DMS153 treated with DMSO at 0.1 percent for 48 hours (cell line): ENCODE results near the gene WFS1.

ENCODE experiments used
- DNase-seq: peaks from one replicate; lab custom pipeline; 2025; ENCODE audit not compliant: unreplicated experiment; lab: John Stamatoyannopoulos, UW

The WFS1 gene

DNA sequence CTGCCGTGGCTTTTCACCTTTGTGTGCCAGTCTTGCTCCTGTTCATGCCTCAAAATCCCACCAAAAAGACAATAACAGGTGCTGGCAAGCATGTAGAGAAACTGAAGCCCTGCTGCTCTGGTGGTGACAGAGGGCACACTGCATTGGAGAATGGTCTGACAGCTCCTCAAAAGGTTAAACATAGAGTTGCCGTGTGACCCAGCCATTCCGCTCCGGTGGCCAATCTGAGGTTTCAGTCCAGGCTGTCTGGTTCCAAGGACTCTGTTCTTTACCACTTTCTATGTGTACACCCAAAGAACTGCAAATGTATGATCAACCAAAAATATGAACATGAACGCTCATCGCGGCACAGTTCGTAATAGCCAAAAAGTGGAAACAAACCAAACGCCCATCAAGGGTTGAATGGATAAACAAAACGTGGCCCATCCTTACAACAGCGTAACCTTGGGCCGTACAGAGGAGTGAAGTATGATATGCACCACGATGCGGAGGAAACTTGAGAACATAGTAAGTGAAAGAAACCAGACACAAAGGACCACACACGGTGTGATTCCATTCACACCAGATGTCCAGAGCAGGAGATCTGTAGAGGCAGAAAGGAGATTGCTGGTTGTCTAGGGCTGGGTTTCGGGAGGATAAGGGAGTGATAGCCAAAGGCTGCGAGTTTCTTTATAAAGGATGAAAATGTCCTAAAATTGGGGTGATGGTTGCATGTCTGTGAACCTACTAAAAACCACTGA, 33.6 kb upstream of the WFS1 start:
- no peak for DNase-seq

DNA sequence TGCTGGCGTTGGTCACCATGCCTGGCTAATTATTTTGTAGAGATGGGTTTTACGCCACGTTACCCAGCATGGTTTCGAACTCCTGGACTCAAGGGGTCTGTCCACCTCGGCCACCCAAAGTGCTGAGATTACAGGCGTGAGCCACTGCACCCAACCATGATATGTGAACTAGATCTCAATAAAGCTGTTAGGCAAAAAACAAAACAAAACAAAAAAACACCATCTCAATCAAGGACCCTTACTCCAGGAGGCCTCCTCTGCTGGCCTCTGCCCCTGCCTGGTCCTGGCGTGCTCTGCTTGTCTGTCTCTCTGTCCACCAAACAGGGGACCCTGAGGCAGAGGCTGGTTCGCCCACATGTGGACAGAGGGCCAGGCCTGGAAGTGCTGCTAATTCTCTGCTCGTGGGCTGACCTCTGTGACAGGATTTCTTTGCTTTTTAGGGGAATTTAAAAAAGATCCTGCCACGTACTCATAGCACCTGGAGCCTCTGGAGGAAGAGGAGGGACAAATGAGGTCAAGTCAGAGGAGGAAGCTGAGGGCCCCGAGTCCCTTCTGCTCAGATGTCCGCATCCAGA, 32.7 kb upstream of the WFS1 start:
- no peak for DNase-seq

DNA sequence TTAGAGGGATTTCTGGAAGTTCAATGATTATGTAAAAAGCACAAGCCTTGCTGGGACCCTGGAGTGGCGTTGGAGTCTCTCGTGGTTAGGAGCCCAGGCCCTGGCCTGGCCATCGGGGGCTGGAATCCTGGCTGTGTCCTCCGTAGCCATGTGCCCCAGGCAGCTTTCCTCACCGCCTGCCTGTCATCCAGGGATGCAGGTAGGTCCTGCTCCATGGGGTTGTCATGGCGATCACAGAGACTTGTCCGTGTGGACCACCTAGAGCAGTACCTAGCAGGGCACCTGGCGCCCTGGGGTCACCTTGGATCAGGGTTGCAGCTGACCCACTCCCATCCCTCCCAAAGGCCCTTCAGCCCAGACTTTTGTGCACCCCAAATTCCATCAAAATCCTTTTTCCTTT, 30.2 kb upstream of the WFS1 start:
- no peak for DNase-seq

DNA sequence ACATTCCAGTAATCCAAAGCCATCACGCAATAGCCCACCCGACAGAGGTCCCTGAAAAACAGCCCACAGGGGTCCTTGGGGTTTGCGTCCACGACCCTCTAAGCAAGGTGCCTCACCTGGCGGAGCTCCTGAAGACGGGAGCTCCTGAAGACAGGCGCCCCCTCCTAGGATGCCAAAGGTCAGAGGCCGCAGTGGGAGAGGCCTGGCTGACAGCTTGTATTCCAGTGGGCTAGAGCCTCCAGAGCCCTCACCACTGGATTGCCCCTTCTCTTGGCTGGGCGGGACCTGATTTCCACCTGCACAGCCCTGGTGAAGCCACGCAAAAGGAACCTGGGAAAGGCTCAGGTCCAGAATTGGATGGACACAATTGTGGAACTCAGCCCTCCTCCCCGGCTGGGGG, 29.7 kb upstream of the WFS1 start:
- DNase-seq = no peak

DNA sequence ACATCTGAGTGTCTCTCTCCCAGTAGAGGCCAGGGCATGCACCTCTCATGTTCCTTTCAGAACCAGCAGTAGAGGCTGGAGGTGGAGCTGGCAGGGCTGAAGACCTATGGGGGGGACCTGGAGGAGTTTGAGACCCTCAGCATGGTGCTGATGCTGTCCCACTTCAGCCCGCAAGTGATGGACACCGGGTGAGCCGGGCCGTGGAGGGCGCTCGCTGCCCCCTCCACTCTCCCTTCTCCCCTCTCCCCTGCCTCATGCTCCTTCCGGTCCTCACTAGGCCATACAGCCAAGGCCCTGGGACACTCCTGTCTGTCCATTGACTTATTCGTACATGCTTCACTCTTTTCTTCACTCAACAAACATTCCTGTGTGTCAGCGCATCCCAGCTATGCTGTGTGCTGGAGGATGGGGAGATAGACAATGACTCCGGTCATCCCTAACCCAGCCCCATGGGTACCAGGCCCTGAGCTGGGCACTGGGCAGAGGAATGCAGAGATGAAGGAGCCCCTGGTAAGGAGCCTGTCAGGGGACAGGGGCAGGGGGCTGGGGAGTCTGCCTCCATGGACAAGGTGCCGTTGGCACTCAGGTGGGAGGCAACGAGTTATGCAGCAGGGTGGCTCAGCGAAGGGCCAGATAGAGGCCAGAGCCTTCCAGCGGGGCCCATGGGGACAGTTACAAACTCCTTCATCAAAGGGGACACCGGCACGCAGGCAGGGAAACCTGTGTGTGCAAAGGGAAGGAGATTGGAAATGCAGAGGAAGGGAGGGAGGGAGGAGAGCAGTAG, 28.4 kb upstream of the WFS1 start:
- no peak for DNase-seq

DNA sequence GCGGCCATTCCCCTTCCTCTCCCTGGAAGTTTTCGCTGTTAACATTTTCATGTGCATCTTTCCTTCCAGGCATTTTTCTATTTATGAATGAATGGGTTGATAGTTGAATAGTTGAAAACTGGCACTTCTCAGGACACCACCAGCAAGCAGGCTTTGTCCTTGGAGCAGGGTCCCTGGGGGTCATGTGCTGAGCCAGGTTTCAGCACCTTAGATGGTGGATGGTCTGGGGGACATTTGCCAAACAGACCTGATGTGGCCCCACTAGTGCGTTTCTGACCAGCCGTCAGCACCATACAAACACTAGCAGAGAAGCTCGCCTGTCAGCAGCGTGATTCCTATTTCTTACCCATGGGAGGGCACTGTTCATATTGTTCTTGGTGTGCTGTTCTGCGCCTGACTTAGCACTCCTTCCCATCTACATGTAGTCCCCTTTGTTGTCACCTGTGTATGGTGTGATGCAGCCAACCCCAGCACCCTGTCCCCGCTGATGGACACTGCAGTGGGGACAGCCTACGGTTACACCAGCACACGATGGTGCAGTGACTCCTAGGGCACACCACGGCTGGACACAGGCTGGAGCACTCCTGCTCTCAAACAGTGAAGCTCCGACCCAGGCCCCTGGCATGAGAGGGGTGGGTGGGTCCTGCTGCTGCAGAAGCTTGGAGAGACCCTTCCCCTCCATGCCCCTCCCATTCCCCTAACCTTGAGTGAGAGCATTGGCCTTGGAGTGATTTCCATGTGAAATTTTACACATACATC, 27.2 kb upstream of the WFS1 start:
- no peak for DNase-seq

DNA sequence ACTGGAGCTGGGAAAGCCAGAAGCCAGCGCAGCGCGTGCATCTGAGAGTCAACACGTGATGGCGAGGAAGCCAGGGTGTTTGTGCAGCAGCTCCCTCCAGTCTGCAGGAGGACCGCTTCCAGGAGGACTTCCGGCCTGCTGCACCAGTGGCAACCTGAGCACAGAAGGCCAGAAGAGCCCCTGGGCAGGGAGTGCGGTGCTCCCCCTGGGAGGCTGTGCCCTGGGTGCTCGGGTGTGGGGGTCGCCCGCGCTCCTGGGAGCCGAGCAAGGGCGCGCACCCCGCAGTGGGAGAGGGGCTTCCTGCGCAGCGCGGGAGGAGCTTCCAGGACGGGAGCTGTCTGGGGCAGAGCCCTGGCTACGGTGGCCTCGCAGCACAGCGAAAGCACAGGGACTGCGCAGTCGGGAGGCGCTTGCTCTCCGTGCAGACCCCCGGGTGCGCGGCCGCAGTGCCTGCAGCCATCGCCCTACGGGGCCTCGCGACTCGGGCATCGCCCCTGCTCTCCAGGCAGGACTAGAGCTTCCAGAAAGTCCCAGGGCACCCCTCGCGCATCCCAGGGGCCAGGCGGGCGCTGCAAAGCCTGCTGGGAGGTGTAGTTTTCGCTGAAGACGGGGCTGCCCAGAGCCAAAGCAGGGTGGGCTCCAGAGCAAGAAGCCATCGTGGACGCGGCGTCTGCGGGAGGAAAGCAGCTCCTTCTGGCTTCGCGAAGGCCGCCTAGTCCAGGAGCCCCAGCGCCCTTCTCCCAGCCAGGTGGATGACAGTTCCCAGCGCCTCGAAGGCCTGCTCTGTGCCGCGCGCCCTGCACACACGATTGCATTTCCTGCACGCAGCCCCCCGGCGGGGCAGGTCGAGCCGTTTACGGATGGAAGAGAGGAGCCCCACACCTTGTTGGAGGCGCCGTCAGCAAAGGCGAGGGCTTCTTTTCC, 24.1 kb upstream of the WFS1 start:
- no peak for DNase-seq

DNA sequence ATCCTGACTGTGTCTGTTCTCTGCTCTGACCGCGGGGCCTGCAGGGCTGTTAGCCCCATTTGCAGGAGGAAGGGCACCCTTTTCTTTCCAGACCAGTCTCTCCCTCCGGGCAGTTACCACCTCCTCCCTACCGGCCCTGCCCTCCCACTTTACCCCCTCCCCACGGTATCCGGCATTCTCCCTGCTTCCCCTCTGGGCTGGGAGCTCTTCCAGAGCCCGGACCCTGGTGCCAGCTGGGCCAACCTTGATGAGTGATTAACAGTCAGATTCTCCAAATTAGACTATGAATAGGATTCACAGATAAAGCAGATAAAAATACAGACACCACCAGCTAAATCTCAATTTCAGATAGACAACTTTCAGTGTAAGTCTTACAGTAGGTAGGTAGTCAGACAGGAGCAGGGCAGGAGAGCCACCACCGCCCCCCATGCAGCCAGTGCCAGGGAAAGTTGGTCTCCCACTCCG, 23.4 kb upstream of the WFS1 start:
- DNase-seq = no peak

DNA sequence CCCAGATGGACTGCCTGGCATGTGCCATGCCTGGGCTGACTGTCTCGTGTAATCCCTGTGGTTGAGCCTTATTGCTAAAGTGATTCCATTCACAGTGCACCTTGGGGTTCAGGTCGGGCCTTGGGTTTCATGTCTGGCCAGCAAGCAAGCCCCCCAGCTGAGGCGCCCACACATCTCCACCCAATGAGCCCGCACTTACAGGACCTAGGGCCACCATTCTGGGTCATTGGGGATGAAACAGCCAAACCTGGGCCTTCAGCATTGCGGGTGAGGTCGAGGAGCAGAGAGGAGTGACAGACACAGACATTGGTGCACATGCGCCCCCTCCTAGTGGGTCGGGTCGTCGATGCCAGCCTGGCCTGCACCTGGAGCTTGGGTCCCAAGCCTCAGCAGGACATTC, 21.3 kb upstream of the WFS1 start:
- no peak for DNase-seq

DNA sequence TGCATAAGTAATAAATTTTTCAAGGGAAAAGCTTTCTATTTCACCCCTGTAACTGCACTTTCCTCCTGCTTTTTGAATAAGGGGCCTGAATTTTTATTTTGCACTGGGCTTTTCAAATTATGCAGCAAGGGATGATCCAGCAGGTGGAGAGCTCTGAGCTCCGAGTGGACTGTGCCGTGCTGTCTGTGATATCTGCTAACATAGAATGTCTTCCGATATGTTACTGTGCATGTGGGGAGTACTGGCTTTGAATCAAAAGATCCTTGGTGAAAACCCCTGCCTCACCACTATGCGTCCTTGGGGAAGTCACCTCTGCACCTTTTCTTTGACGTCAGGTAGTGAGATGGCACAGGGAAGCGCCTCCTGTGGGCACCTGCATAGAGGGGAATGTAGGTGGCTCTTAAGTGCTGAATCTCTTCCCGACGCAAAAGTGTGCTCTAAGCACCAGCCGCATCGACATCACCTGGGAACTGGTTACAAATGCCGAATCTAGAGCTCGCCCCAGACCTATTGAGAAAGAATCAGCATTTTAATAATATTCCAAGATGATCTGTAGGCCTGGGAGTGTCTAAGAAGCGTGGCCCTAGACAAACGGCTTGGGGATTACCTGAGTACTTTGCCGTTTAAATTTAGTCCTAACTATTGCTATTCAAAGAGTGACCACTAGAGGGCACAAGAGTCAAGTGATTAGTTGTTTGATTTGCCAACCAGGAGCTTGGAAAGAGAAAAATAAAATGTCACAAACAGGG, 19.2 kb upstream of the WFS1 start:
- peak; percentile 41 for DNase-seq

DNA sequence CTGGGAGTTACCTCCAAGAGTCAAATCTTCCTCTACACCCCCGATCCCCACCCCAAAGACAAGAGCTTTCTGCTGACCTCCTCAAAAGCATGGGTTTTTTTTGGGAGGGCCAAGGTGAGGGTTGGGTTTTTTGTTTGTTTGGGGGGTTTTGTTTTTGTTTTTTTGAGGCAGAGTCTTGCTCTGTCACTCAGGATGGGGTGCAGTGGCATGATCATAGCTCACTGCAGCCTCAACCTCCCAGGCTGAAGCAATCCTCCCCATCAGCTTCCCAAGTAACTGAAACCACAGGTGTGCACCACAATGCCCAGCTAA, 18.7 kb upstream of the WFS1 start:
- DNase-seq = no peak

DNA sequence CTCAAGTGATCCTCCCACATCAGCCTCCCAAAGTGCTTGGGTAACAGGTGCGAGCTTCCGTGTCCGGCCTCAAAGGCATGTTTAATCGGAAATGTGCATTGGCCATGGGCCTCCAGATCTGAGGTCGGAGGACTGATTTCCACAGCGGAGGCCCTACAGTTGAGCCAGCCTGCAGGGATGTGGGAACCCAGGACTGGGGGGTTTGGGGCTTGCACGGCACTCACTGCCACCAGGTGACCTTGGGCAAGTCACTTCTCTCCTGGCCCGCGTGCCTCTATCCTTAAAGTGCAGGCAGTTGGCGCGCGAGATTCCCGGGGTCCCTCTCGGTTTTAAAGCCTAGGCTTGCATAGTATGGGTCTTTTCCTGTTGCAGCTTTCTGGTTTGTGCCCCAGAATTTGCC, 18.3 kb upstream of the WFS1 start:
- no peak for DNase-seq

DNA sequence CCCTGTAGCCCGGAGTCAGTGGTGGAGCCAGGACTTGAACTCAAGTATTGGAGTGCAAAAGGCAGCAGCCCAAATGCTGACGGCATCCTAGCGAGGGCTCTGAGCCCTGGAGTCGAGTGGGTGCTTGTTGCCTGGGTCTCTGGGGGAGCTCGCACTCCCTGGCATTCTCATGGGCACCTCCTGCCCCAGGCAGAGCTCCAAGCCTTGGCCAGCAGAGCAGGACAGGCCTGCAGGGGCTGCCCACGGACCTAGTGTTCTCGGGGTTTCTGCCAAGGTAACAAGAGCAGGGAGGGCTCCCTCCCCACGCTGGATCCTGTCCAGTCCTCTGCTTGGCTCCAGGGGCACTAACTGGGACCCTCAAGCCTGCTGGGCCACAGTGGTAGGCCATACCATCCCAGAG, 17.6 kb upstream of the WFS1 start:
- DNase-seq = no peak

DNA sequence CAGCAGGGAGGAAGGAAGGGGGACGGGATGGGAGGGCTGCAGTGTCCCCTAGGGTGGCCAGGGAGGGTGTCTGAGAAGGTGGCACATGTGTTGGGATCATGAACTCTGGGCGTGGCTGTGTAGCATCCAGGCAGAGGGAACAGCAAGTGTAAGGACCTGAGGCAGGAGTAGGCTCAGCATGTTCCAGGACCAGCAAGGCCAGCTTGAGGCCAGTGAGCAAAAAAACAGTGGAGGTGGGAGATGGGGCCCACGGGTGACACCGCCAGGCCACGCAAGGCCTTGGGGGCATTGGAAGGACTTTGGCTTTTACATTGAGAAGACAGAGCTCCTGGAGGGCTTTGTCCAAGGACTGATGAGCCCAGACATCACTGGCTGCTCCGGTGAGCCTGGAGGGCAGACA, 16.5 kb upstream of the WFS1 start:
- no peak for DNase-seq

DNA sequence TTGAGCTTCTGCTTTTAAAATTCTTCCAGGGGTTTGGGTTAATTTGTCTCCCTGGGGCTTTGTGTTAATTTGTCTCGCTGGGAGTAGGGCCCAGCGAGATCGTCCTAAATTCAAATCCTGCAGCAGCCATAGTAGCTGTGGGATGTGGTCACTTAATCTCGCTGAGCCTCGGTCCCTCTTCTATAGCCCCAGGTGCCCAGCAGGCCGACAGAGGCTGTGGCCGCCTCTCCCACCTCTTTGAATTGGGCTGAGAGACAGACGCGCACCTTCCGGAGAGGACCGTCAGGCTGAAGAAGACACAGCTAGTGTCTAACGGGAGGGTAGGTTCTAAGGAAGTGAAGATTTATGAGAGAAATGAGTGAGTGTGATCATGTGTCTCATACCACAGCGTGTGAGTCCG, 15.7 kb upstream of the WFS1 start:
- DNase-seq = no peak

DNA sequence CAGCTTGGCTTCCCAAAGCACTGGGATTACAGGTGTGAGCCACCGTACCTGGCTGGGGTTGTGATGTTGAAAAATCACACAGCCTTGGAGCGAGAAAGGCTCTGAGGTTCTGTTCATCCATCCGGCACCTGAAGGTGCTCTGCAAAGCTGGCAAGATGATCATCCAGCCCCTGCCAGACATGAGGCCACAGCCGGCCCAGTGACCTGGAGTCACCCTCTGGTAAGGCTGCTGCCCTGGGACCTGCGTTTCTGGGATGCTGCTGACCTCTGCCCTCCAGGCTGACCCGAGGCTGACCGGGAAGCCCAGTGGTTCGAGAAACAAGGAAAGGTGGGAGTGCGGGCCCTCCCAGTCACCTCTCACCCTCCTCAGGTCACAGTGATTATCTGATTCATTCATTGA, 13.5 kb upstream of the WFS1 start:
- no peak for DNase-seq

DNA sequence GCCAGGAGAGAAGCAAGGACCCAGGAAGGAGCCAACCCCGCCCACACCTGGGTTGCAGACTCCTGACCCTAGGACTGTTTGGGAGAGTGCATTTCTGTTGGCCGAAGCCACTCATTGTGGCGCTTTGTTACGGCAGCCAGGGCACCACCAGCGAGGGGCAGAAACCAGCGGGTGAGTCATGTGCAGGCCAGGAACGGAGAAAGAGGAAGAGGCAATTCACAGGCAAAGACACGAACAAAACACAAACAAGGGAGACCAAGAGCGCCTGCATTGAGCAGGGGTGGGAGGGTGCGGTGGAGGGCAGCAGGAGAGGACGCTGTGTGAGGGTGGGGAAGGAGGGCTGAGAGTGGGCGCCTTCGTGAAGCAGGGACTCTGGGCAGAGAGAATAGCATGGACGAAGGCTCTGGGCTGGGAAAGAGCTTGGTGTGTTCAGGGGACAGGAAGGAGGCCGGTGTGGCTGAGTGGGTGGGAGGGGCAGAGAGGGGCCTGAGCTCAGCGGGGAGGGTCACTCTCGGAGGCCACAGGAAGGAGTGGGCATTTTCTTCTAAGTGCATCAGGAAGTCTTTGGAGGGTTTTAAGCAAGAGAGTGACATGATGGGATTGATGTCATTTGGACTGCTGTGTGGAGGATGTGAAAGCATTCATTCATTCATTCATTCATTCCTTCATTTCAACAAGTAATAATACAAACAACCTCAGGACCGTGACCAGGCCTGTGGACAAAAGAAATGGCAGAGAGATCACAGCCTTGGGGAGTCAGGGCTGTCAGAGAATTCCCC, 12.2 kb upstream of the WFS1 start:
- DNase-seq = no peak

DNA sequence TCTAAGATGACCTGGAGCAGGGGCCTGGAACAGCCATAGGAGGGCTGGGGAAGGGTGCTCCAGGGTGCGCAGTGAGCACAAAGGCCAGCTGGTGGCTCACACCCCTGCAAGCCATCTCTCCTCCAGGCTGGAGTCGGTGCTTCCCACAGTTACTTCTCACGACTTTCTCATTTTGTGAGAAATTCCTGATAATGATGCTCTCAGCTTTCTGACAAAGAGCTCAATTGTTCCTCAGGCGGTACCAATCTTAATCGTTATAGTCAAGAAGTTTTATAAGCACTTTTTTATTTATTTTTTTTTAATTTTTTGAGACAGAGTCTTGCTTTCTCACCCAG, 11.7 kb upstream of the WFS1 start:
- no peak for DNase-seq

DNA sequence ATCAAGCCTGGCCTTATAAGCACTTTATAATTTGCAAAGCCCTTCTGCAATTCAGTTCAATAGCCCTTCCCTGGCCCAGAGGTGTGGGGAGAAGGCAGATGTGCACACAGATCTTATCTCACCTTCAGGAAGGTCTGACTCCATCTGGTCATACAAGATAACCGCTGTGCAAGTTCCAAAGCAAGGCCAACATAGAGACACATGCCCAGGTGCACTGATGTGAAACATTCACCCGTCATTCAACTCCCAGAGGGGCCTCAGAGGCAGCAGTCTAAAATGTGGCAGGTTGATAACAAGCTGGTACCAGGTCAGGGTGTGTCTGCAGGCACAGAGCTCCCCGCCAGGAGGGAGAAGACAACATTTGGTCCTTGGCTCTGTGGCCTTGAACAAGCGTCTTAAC, 10.9 kb upstream of the WFS1 start:
- no peak for DNase-seq
